GM21825 (cell line): Measurements from ENCODE around the gene PSG4.
"Not testable (repeated sequence)": the region's sequence is repeated elsewhere in the genome, so short reads cannot be mapped to it uniquely, and the experiment has no call there.

Source experiments
- ATAC-seq: cut with Tn5 transposase; IDR thresholded peaks from one replicate; pipeline ENCODE4 v1.9.1; 2021; ENCODE audit warnings: mild to moderate bottlenecking, moderate library complexity; ENCODE audit not compliant: unreplicated experiment

Gene PSG4

GRCh38 chr19:43198686-43199419, 6.6 kb downstream of the PSG4 start:
- not testable (repeated sequence) for ATAC-seq

- ATAC-seq = not testable (repeated sequence)
Measured at GRCh38 chr19:43197666-43198397, 7.6 kb downstream of the PSG4 start.

GRCh38 chr19:43194397-43194796, 11.0 kb downstream of the PSG4 start:
- not testable (repeated sequence) for ATAC-seq

GRCh38 chr19:43192381-43193155, 12.9 kb downstream of the PSG4 start:
- not testable (repeated sequence) for ATAC-seq

GRCh38 chr19:43188092-43188491, 17.3 kb downstream of the PSG4 start:
- not testable (repeated sequence) for ATAC-seq

- ATAC-seq = not testable (repeated sequence)
Measured at GRCh38 chr19:43186311-43186935, 19.0 kb downstream of the PSG4 start, which contains the start of gene PSG5. TSS of gene PSG5 (minus strand) at chr19:43186536. CDS start at chr19:43186405, 131 bp downstream.

GRCh38 chr19:43181869-43182771, 23.3 kb downstream of the PSG4 start:
- not testable (repeated sequence) for ATAC-seq

- ATAC-seq = not testable (repeated sequence)
Measured at GRCh38 chr19:43179569-43180147, 25.8 kb downstream of the PSG4 start.

- ATAC-seq = not testable (repeated sequence)
Measured at GRCh38 chr19:43178577-43178976, 26.9 kb downstream of the PSG4 start.

GRCh38 chr19:43165906-43166305, 39.5 kb downstream of the PSG4 start:
- ATAC-seq = not testable (repeated sequence)

GRCh38 chr19:43163135-43163534, 42.3 kb downstream of the PSG4 start:
- ATAC-seq = not testable (repeated sequence)

- ATAC-seq = not testable (repeated sequence)
Measured at GRCh38 chr19:43162261-43162660, 43.2 kb downstream of the PSG4 start.

GRCh38 chr19:43152214-43152613, 53.2 kb downstream of the PSG4 start:
- ATAC-seq = no peak

GRCh38 chr19:43149788-43150187, 55.6 kb downstream of the PSG4 start:
- ATAC-seq = not testable (repeated sequence)

GRCh38 chr19:43148233-43148632, 57.2 kb downstream of the PSG4 start:
- ATAC-seq = no peak
